Esophagus squamous epithelium (tissue), 5 donors: ENCODE results near the gene GATA2. TPM values are rescaled to one million over a fixed set of nuclear protein-coding genes. Genes with fewer than 3 reads are reported as not detected.

Experiments
- DNase-seq: peaks from one replicate; lab custom pipeline; 2025; lab: John Stamatoyannopoulos, UW
- H3K27ac ChIP-seq, 4 donors: fragments of 200-600 bp; sonication (generic); one replicate each; pipeline ENCODE4 v1.5.1; 2016 to 2019; ENCODE audit warnings: mild to moderate bottlenecking in 1 of 4
- H3K27me3 ChIP-seq, 4 donors: fragments of 200-600 bp; sonication (generic); 1 replicate in 3 of 4; 2 replicates in 1 of 4; pipeline versions ENCODE4 v1.5.1 to v1.6.0; 2017 to 2021; ENCODE audit warnings: antibody characterized with exemption in 1 of 4
- H3K36me3 ChIP-seq, 3 donors: fragments of 200-600 bp; sonication (generic); one replicate each; pipeline ENCODE4 v1.5.1; 2016 to 2019
- H3K4me1 ChIP-seq, 3 donors: fragments of 200-600 bp; sonication (generic); one replicate each; pipeline ENCODE4 v1.5.1; 2017 to 2019
- H3K4me3 ChIP-seq, 4 donors: fragments of 200-600 bp; sonication (generic); 1 replicate in 3 of 4; 2 replicates in 1 of 4; pipeline ENCODE4 v1.5.1; 2016 to 2019; ENCODE audit warnings: mild to moderate bottlenecking in 2 of 4, moderate library complexity in 1 of 4
- H3K9me3 ChIP-seq, 3 donors: fragments of 200-600 bp; sonication (generic); one replicate each; pipeline ENCODE4 v1.5.1; 2016 to 2019
- CTCF ChIP-seq, 6 experiments: fragments of 450-650 bp in 4 of 6; fragments of 200-600 bp in 2 of 6; sonication (generic) in 2 of 6; IDR thresholded peaks; one replicate each; pipeline ENCODE4 v1.5.1; 2016 to 2019; ENCODE audit warnings: antibody characterized with exemption in 6 of 6, mild to moderate bottlenecking in 4 of 6, moderate library complexity in 4 of 6
- POLR2A ChIP-seq, 4 donors: fragments of 450-650 bp; IDR thresholded peaks; one replicate each; pipeline ENCODE4 v1.6.1; 2017; ENCODE audit warnings: antibody characterized with exemption in 4 of 4, mild to moderate bottlenecking in 4 of 4, moderate library complexity in 3 of 4
- whole genome bisulfite sequencing, 2 donors: methylation state at CpG; one replicate each; pipeline ENCODE4 v1.1.5; 2018; 5-methylcytosine and 5-hydroxymethylcytosine counted together
- intact Hi-C: fragments of 100-400 bp; cut with DNase I; formaldehyde crosslinking; loops from one replicate; pipeline ENCODE4 v1.15.0; 2022
- total RNA-seq, 4 donors: library from RNA; depleted of rRNA; stranded (reverse); fragments of >200 nt; gene quantifications; one replicate each; pipeline ENCODE4 v1.1.0, GENCODE V29; 2016
- donor health status: DM: yes; HTN: yes; CAD: no.

The GATA2 gene
- total RNA-seq, 4 donors from 2014 or later, result 1.6 to 12.8 (median 1.9) TPM

- H3K36me3 ChIP-seq, result no peaks in the 10 kb centered on the region
These were observed 1.9 kb downstream of the GATA2 start for GRCh38 chr3:128490915-128491690.

GRCh38 chr3:128490650-128490914 is 2.4 kb downstream of the GATA2 start:
- WGBS, 2 donors, result 20 to 47% methylated on average over 7 to 9 of the region's 10 CpGs
- Histone ChIP-seq H3K27ac (peak overlapping the region in 1 of 4 donors; percentile 86), H3K36me3 (no peaks in the 10 kb centered on the region), H3K4me1 (peaks cover 40 to 81% (median 46%) of the 10 kb centered on the region in 3 donors), H3K27me3 (peaks cover 55 to 100% (median 65%) of the 10 kb centered on the region in 4 donors), H3K4me3 (peak overlapping the region in 3 of 4 donors; percentile 42 to 62 (median 58)), H3K9me3 (no peaks in the 10 kb centered on the region)
- no peak for DNase-seq
- intact Hi-C loops, result loop anchor here (10.0 kb wide), 1 partner anchor 396 kb away; no protein-coding TSS in a partner anchor
- no peak for TF ChIP-seq POLR2A (IDR thresholded peaks at IDR 0.05)
- TF ChIP-seq CTCF (IDR thresholded peaks at IDR 0.05), result no peak

More at GRCh38 chr3:128490915-128491690, 1.9 kb downstream of the GATA2 start:
- TF ChIP-seq POLR2A (IDR thresholded peaks at IDR 0.05) (no peak), CTCF (IDR thresholded peaks at IDR 0.05) (no peak)
- peaks cover 40 to 76% (median 46%) of the 10 kb centered on the region in 3 donors for H3K4me1 ChIP-seq
- 16 to 29% methylated on average over 7 to 10 of the region's 23 CpGs for WGBS, 2 donors
- intact Hi-C loops, result loop anchor here (10.0 kb wide), 1 partner anchor 396 kb away; no protein-coding TSS in a partner anchor
- H3K27ac ChIP-seq, result no peak overlapping the region
- peaks cover 50 to 100% (median 62%) of the 10 kb centered on the region in 4 donors for H3K27me3 ChIP-seq
- H3K9me3 ChIP-seq, result no peaks in the 10 kb centered on the region
- H3K4me3 ChIP-seq, result peak overlapping the region in 3 of 4 donors; percentile 42 to 62 (median 58)
- DNase-seq, result no peak

DNA sequence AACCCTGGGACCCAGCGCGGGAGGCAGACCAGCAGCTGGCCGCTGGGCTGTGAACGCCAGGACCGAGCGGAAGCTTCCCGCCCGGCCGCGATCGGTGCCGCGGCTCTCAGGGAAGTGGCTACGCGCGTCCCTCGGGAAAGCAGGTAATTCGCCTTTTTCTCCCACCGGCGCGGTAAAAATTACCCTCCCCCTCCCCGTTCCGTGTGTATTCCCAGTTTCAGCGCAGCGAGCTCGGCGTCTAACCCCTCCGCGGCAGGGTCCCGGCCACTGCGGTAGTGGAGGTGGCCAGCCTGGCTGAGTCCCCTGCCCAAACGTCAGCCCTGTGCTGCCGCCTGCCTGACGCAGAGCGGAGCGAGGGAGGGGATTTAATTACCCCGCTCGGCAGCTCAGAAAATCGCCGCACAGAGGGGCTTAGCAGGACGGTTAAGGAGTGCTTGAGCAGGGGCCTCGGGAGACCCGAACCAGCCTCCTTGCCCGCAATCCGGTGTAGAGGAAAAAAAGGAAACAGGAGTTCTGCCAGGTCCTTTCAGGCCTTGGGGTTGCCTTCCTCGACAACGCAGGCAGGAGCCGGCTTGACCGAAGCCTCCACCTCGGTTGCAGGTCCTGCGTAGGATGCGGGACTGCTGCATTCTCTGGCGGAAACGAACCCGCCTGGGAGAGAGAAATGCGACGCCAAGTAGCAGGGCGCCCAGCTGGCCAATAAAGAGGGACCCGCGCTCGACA is 2.9 kb downstream of the GATA2 start:
- DNase-seq, result no peak
- Histone ChIP-seq H3K4me1 (peaks cover 40 to 84% (median 46%) of the 10 kb centered on the region in 3 donors), H3K36me3 (no peaks in the 10 kb centered on the region), H3K27me3 (peaks cover 60 to 100% (median 67%) of the 10 kb centered on the region in 4 donors), H3K9me3 (no peaks in the 10 kb centered on the region), H3K27ac (peak overlapping the region; percentile 64 to 86 (median 78)), H3K4me3 (peak overlapping the region; percentile 38 to 62 (median 50))
- intact Hi-C loops, result loop anchor here (10.0 kb wide), 1 partner anchor 395 kb away; no protein-coding TSS in a partner anchor
- 7 to 8% methylated on average over 3 to 17 of the region's 61 CpGs for WGBS, 2 donors
- TF ChIP-seq POLR2A (IDR thresholded peaks at IDR 0.05) (no peak), CTCF (IDR thresholded peaks at IDR 0.05) (peak in 2 of 6 experiments; percentile 5 to 7)

DNA sequence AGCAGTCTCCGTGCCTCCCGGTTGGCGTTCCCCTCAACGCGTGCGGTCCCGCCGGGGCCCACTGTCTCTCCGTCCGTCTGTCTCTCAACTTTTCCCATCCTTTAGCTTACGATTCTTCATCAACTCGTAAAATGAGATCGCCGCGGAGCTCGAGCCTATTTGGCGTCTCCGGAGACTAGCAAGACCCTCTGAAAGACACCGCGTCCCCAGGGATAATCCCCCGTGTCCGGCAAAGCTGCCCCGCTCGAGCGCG is 3.4 kb downstream of the GATA2 start:
- H3K36me3 ChIP-seq, result no peaks in the 10 kb centered on the region
- H3K4me1 ChIP-seq, result peaks cover 40 to 86% (median 46%) of the 10 kb centered on the region in 3 donors
- no peaks in the 10 kb centered on the region for H3K9me3 ChIP-seq
- WGBS, 2 donors, result no CpG with 5 or more reads among the region's 26 CpGs
- peaks cover 61 to 100% (median 69%) of the 10 kb centered on the region in 4 donors for H3K27me3 ChIP-seq
- no peak for DNase-seq
- H3K27ac ChIP-seq, result peak overlapping the region; percentile 64 to 86 (median 78)
- intact Hi-C loops, result no loop called here
- TF ChIP-seq POLR2A (IDR thresholded peaks at IDR 0.05) (no peak), CTCF (IDR thresholded peaks at IDR 0.05) (no peak)
- peak overlapping the region; percentile 38 to 62 (median 50) for H3K4me3 ChIP-seq
